ENCODE results near the gene ANKRD11.
"Not testable (repeated sequence)": the region's sequence is repeated elsewhere in the genome, so short reads cannot be mapped to it uniquely, and the experiment has no call there.

Gene ANKRD11

GRCh38 chr16:89311636-89312035, 178.7 kb downstream of the ANKRD11 start:
- no peak for DNase-seq

DNA sequence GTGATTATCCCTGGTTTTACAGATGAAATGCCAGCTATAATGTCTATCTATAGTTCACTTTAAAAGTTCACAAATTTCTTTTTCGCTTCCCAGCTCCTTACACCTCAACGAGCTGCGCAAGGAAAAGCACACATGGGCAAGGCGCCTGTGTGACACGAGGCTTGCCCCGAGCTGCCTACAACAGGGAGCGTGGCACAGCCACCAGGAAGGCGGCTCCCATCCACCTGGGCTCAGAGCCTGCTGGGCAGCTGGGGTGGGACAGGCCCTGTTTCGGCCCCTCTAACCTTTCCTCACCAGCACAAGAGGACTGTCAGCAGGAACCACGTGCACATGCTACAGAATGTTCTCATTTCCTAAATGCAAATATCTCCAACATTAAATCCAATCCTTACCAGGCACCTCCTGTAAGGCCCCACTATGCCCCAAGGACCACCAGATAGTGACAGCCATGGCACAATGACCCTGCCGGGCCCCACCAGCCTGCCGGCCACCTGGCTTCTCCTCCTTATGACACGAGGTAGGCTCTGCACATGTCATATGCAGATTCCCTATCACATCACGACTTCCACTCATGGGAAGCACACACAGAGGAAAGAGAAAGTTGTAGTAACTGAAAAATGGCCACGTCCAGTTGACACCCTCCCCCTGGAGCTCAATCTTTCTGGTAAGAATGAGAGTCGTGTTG, 180.8 kb downstream of the ANKRD11 start:
- no peak for DNase-seq

DNA sequence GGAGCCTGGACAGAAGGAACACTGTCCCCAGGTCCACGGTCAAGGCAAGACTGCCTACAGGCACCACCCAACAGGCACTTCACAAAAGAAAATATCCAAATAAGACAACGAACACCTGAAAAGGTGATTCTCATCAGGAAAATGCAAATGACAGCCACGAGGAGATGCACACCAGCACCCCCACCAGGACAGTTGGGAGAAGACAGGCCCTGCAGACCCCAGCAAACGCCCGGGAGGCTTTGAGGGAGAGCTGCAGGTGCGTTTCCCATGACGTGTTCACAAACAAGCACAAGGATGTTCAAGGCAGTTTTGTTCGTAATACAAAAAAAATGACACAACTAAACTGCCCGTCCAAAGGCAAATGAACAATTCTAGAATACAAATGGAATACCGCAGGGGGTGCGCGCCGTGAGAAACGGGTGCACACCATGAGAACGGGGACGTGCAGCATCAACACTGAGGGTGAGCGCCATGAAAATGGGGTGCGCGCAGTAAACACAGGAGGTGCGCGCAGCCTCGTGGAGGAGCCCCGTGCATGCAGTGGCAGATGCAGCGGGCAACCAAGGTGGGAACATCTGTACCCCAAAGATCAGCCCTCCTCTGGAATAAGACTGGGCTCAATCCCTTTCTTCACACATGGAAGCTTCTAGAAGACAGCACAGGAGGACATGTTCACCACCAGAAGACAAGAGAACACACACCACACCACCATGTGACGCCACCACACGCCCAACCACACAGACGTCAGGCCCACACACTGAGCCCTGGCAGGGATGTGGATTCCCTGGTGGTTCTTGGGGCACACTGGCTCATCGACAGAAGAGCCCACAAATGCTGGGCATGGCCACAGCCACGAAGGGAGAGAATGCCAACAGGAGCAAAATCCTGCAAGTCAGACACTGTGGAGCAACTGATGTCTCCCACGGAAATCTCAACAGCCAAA, 181.7 kb downstream of the ANKRD11 start:
- no peak for DNase-seq

DNA sequence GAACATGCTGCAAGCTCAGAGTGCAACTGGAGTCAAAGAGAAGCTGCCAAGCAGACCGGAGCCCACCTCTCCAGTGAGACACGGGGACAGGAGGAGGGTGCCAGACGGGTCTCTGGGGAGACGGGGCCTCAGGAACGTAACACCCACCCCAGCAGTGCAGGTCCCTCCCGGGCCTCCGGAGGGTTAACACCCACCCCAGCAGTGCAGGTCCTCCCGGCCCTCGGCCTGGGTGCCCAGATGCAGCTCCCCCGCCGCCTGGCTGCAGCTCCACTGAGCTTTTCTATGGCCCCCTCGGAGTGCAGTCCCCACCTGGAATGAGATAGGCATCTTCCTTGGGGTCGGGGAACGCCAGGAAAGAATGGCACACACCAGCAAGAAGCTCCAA, 182.9 kb downstream of the ANKRD11 start:
- no peak for DNase-seq

- DNase-seq: not testable (repeated sequence)
Measured at GRCh38 chr16:89306457-89307420, 183.6 kb downstream of the ANKRD11 start.

GRCh38 chr16:89304941-89305705, 185.2 kb downstream of the ANKRD11 start:
- DNase-seq: no peak

- DNase-seq: no peak
Measured at GRCh38 chr16:89304181-89304851, 186.0 kb downstream of the ANKRD11 start.

- no peak for DNase-seq
Measured at GRCh38 chr16:89303617-89304016, 186.7 kb downstream of the ANKRD11 start.

GRCh38 chr16:89300976-89301360, 189.4 kb downstream of the ANKRD11 start:
- DNase-seq: no peak

GRCh38 chr16:89300311-89300975, 189.9 kb downstream of the ANKRD11 start:
- DNase-seq: no peak

DNA sequence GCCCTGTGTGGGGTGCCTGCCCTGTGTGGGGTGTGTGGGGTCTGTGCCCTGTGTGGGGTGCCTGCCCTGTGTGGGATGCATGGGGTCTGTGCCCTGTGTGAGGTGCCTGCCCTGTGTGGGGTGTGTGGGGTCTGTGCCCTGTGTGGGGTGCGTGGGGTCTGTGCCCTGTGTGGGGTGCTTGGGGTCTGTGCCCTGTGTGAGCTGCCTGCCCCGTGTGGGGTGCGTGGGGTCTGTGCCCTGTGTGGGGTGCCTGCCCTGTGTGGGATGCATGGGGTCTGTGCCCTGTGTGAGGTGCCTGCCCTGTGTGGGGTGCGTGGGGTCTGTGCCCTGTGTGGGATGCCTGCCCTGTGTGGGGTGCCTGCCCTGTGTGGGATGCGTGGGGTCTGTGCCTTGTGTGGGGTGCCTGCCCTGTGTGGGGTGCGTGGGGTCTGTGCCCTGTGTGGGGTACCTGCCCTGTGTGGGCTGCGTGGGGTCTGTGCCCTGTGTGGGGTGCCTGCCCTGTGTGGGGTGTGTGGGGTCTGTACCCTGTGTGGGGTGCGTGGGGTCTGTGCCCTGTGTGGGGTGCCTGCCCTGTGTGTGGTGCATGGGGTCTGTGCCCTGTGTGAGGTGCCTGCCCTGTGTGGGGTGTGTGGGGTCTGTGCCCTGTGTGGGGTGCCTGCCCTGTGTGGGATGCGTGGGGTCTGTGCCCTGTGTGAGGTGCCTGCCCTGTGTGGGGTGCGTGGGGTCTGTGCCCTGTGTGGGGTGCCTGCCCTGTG, 190.8 kb downstream of the ANKRD11 start:
- DNase-seq: not testable (repeated sequence)

DNA sequence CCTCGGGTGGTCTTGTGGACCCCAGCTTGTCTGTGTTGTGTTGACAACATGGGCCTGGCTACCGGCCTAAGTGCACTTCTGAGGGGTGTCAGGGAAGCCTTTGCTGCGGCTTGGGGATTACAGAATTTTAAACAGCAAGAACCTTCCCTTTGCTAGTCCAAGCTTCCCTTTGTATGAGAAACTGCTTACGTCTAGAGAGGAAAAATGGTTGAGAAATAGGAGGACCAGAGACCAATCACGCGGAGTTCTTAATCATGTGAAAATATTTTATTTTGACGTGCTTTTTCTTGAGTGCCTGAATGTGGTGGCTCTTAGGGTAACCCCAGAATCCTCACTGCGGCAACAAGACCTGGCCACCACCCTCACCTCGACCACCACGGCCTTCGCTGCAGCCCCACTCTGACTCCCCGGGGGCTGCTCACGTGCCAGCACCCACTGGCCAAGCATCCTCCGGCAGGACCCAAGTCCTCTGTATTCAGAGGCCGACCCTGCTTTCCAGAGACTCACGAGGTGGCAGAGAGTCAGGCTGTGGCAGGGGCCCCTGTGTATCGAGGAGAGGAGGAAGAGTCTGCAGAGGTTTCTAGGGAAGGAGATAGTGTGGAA, 191.6 kb downstream of the ANKRD11 start:
- DNase-seq: no peak

DNA sequence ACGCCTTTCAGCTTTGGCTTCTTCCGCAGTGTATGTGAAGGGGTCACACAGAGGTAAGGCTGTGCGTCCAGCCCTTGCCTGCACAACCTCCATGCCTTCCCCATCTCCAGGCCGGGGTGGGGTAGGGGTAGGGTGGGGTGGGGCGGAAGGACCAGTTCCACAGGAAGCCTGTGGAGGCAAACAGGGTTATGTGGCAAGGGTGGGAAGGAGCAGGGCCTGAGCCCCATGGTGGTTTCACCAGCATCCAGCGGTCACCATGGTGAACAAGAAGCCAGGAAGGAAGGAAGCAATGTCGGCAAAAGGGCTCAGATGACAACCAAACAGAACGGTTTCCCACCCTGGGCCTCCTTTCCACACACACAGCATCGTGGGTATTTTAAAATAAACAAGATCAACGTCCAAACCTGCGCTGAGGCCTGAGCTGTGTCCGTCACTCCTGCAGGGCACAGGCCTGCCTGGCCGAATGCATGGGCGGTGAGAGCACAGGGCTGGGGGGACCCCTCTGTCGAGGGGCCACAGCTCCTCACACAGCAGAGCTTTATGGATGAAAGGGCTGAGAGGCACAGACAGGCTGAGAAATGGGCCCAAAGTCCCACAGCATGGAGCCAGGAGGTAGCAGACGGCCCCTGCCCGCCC, 192.3 kb downstream of the ANKRD11 start:
- no peak for DNase-seq

DNA sequence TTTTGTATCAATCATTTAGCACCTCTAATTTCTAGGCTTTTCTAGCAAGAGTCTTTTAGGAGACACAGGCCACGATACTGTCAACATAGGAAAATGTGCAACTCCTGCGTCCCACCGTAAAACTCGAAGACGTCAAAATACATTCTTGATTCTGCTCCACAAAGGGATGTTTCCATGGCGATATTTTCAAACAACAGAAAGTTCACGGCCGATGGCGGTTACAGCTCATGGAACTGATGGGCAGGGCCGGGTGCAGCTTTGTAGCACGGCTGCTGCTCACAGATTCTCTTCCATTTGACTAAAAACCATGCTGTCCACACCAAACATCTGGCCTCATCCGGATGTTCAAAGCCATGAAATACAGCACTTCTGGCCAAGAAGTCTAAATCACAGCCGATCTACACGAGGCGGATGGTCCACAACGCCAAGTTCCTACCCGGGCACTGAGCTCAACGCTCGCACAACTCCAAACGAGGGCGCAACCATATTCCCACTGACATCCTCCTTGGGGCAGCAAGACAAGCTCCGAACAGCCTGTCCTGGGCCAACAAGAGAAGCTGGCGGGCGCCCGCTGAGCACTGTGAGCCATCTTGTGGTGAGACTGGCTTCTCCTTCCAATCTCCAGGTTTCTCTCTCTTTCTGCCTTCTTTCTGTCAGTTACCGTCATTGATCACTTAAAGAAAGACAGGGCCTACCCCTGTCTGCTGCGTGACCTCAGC, 193.0 kb downstream of the ANKRD11 start:
- DNase-seq: no peak

GRCh38 chr16:89295915-89296314, 194.4 kb downstream of the ANKRD11 start:
- no peak for DNase-seq

GRCh38 chr16:89295071-89295900, 195.1 kb downstream of the ANKRD11 start:
- DNase-seq: no peak

DNA sequence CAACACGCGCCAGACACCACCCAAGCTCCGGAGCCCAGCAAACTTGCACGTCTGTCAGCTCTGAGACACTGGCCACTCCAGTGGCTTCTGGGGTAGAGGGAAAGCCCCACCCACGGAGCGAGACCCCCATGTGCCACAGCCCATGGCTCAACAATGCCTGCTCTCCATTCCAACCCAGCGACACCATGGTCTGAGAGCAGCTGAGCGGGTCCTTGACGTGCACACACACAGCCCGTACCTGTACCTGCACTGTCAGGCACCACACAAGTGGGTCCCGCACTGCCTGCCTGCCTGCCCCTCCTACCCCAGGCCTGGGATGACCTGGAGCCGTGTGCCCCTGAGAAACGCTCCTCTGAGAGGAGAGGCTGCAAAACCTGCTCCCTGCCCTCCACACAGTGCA, 195.9 kb downstream of the ANKRD11 start:
- DNase-seq: no peak
